Fibroblast of pulmonary artery (primary cell): ENCODE results near the gene TMEM132E.

ENCODE experiments used
- DNase-seq: peaks from one replicate; pipeline ENCODE4 v3.0.0-alpha.2; 2010; ENCODE audit warnings: low read depth
- H3K4me3 ChIP-seq: replicated peaks from 2 replicates; pipeline ENCODE4 v1.5.1; 2011; ENCODE audit warnings: low read depth, mild to moderate bottlenecking, control low read depth, low read length, moderate library complexity
- CTCF ChIP-seq: IDR thresholded peaks from 2 replicates; pipeline ENCODE4 v1.5.1; 2011; ENCODE audit warnings: mild to moderate bottlenecking, control low read depth, low read length, inconsistent platforms; ENCODE audit errors: missing control alignments

Gene TMEM132E

DNA sequence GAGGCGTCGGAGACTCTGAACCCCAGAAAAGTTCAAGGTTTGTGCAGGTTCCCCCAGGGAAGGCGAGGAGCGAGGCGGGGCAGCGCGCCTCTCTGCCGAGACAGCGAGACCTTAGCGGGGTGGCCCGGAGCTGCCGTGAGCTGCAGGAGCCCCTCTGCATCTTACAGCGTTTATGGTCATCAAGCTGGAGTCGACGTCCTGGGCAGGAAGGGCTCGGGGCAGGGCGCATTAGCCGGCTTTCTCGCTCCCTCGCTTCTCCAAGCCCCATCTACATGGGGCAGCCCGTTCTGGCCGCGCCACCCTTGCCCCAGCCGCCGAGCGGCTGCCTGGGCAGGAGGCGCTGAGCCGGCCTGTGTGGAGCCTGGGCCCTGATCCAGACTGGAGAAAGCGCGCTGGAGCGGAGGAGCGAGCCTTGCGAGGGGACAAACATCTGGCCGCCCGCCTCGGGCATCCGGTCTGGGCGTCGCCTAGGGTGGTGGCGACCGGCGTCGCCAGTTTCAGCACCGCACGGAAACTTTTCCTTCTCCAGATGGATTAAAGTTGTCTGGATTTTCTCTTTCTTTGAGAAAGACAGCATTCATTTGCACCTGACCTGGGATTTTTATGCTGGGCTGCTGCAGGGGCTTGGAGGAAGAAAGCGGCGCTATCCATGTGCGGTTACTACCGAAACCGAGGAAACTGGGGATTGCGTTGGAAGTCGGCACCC, 750 bp downstream of the TMEM132E start:
- DNase-seq: no peak
- no peak for TF ChIP-seq CTCF
- H3K4me3 ChIP-seq: no peak overlapping the region

DNA sequence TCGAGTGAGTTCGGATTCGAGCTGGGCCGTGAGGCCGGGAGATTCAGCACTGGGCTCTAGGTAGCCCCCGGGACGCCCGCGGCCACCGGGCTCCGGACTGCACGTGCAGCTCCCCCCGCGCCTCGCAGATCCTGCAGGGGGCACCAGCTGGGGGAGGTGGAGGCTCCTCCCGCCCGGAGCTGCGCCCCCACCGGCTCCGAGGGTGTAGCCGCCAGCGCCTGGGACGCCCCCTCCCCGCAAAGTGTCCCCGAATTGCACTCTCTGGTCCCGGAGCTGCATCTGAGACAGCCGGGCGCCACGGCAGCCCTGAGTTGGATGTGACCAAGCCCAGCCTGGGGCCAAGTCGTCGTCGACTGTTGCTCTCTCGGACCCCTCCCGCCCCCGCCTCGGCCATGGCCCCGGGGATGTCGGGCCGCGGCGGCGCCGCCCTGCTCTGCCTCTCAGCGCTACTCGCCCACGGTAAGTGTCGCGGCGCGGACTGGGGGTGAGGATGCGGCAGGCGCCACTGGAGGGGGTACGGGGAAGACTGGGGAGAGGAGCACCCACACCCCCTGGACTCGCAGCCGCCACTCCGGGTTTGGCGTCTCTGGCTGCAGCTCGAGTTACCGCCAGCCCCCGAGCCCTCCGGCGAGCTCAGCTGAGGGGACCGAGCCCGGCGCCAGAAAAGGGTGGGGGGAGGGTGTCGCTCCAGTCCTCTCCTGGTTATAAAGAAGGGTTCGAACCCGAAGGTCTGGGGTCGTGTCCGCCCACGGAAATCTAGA, 1.5 kb downstream of the TMEM132E start:
- no peak for DNase-seq
- no peak for TF ChIP-seq CTCF
- H3K4me3 ChIP-seq: no peak overlapping the region

- H3K4me3 ChIP-seq: no peak overlapping the region
- no peak for TF ChIP-seq CTCF
- DNase-seq: no peak
Measured at GRCh38 chr17:34581446-34582184, 2.2 kb downstream of the TMEM132E start.

GRCh38 chr17:34582185-34582900, 3.0 kb downstream of the TMEM132E start:
- H3K4me3 ChIP-seq: no peak overlapping the region
- TF ChIP-seq CTCF: no peak
- DNase-seq: no peak

DNA sequence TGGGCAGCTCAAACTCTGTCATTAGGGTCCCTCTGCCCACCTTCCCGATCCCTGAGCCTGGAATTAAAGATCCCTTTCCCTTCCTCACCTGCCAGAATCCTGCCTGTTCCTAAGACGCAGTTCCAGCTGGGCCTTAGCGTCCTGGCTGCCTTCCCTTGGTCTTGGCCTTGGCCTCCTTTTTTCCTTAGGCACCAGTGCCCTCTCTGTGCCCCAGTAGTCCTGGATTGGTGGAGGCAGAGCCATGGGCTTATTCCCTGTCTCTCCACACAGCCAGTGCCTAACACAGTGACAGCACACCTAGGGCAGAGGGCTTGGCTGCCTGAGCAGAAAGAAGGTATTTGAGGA, 3.5 kb downstream of the TMEM132E start:
- no peak for TF ChIP-seq CTCF
- H3K4me3 ChIP-seq: no peak overlapping the region
- DNase-seq: no peak

DNA sequence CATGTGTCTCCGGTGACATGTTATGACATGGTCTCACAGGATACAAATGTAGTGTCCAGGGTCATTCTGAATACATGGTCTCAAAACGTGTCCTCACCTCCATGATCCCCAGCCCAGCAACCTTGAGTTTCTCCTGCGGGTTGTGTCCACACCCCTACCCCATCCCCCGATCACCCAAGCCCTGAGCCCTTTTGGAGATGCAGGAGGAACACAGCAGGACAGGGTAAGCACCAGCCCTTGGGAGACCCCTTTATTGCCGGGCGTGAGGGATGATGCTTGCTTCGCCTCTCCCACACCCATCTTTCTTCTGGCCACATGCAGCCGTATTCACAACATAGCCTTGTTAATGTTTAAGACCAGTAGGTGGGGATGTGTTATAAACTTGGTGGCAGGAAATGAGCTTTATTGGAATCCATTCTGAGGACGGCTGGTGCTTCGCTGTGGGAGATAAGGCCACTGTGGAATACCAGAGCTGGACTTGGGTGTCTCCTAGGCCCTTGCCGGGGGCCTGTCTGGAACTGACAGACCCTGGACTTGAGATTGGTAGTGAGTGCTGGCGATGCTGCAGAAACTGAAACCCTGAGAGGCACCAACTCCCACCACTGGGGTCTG, 5.5 kb downstream of the TMEM132E start:
- peak; percentile 29 for DNase-seq
- no peak overlapping the region for H3K4me3 ChIP-seq
- peak; percentile 7 for TF ChIP-seq CTCF
